M059J (cell line): Measurements from ENCODE around the gene CDRT15L2. TPM values are rescaled to one million over a fixed set of nuclear protein-coding genes. Genes with fewer than 3 reads are reported as not detected.
"Not testable (repeated sequence)": the region's sequence is repeated elsewhere in the genome, so short reads cannot be mapped to it uniquely, and the experiment has no call there.

Experiments used
- DNase-seq: peaks from one replicate; pipeline ENCODE4 v3.0.0-alpha.2; 2012; ENCODE audit warnings: low read depth
- total RNA-seq: library from RNA; depleted of rRNA; stranded (reverse); fragments of >200 nt; shearing (Covaris generic); gene quantifications from 2 replicates; pipeline ENCODE4 v1.2.3, GENCODE V29; 2014; rRNA removed

The CDRT15L2 gene
- total RNA-seq, 1 experiment from 2014 or later = not detected

GRCh38 chr17:20573216-20573615 lies 6.3 kb upstream of the CDRT15L2 start:
- not testable (repeated sequence) for DNase-seq

GRCh38 chr17:20575071-20575470 lies 4.5 kb upstream of the CDRT15L2 start:
- not testable (repeated sequence) for DNase-seq

GRCh38 chr17:20583891-20584577 lies 4.5 kb downstream of the CDRT15L2 start:
- not testable (repeated sequence) for DNase-seq

- peak; percentile 4 for DNase-seq
Observed at GRCh38 chr17:20588744-20589453, 9.4 kb downstream of the CDRT15L2 start.

GRCh38 chr17:20589454-20589810 lies 9.9 kb downstream of the CDRT15L2 start:
- DNase-seq = not testable (repeated sequence)

- not testable (repeated sequence) for DNase-seq
Observed at GRCh38 chr17:20591040-20591439, 11.5 kb downstream of the CDRT15L2 start.

- DNase-seq = not testable (repeated sequence)
Observed at GRCh38 chr17:20605568-20605967, 26.0 kb downstream of the CDRT15L2 start.

GRCh38 chr17:20609490-20609889 lies 30.0 kb downstream of the CDRT15L2 start:
- not testable (repeated sequence) for DNase-seq

- no peak for DNase-seq
Observed at GRCh38 chr17:20611309-20611708, 31.8 kb downstream of the CDRT15L2 start.

GRCh38 chr17:20612635-20613034 lies 33.1 kb downstream of the CDRT15L2 start:
- no peak for DNase-seq

- DNase-seq = no peak
Observed at GRCh38 chr17:20613248-20613647, 33.7 kb downstream of the CDRT15L2 start.

- DNase-seq = no peak
Observed at GRCh38 chr17:20613905-20614304, 34.4 kb downstream of the CDRT15L2 start.

- DNase-seq = not testable (repeated sequence)
Observed at GRCh38 chr17:20615461-20615860, 35.9 kb downstream of the CDRT15L2 start.

Other genes with a start within 250 kb of the CDRT15L2 start
- not detected in 2 replicates for gene LGALS9B, start 112.2 kb upstream of the CDRT15L2 start, total RNA-seq